NCI-H2196 (cell line): ENCODE results near the gene HOMEZ.
"Not testable (repeated sequence)": the region's sequence is repeated elsewhere in the genome, so short reads cannot be mapped to it uniquely, and the experiment has no call there.

Experiments used
- DNase-seq: peaks from one replicate; lab custom pipeline; 2025; ENCODE audit not compliant: unreplicated experiment; lab: John Stamatoyannopoulos, UW

The HOMEZ gene

DNA sequence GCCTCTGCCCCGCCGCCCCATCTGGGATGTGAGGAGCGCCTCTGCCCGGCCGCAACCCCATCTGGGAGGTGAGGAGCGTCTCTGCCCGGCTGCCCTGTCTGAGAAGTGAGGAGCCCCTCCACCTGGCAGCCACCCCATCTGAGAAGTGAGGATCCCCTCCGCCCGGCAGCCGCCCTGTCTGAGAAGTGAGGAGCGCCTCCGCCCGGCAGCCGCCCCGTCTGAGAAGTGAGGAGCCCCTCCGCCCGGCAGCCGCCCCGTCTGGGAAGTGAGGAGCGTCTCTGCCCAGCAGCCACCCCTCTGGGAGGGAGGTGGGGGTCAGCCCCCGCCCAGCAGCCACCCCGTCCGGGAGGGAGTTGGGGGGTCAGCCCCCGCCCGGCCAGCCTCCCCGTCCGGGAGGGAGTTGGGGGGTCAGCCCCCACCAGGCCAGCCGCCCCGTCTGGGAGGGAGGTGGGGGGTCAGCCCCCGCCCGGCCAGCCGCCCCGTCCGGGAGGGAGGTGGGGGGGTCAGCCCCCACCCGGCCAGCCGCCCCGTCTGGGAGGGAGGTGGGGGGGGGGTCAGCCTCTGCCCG is 53.6 kb downstream of the HOMEZ start:
- DNase-seq = not testable (repeated sequence)

DNA sequence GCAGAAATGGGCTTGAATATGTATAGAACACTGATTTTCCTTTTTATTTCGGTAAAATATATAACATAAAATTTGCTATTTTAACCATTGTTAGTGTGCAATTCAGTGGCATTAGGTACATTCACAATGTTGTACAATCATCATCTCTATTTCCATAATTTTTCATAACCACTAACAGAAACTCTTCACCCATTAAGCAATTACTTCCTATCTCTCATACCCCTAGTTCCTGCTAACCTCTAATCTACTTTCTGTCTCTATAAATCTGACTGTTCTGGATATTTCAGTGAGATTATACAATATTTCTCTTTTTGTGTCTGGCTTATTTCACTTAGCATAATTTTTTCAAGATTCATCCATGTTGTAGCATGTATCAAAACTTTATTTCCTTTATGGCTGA is 57.1 kb downstream of the HOMEZ start:
- DNase-seq = no peak

DNA sequence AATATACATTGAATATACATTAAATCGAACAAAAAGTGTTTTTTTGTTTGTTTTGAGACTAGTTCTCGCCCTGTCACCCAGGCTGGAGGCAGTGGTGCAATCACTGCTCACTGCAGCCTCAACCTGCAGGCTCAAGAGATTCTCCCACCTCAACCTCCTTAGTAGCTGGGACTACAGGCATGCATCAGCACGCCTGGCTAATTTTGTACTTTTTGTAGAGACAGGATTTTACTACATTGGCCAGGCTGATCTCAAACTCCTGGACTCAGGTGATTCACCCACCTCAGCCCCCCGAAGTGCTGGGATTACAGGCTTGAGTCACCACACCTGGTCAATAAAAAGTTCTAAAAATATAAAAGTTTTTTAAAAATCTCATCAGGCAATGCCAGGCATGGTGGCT is 58.4 kb downstream of the HOMEZ start:
- DNase-seq = no peak

GRCh38 chr14:23224958-23225357 is 61.0 kb downstream of the HOMEZ start:
- not testable (repeated sequence) for DNase-seq
